Islet precursor cell (in vitro differentiated cells): ENCODE data around the gene TMIGD2.
A peak's percentile ranks its signal among the peaks of the same experiment; 100 is the strongest.
"Not testable (repeated sequence)": the region's sequence is repeated elsewhere in the genome, so short reads cannot be mapped to it uniquely, and the experiment has no call there.

Source experiments
- DNase-seq: peaks from one replicate; pipeline ENCODE4 v3.0.0-alpha.2; 2018

Gene TMIGD2

DNA sequence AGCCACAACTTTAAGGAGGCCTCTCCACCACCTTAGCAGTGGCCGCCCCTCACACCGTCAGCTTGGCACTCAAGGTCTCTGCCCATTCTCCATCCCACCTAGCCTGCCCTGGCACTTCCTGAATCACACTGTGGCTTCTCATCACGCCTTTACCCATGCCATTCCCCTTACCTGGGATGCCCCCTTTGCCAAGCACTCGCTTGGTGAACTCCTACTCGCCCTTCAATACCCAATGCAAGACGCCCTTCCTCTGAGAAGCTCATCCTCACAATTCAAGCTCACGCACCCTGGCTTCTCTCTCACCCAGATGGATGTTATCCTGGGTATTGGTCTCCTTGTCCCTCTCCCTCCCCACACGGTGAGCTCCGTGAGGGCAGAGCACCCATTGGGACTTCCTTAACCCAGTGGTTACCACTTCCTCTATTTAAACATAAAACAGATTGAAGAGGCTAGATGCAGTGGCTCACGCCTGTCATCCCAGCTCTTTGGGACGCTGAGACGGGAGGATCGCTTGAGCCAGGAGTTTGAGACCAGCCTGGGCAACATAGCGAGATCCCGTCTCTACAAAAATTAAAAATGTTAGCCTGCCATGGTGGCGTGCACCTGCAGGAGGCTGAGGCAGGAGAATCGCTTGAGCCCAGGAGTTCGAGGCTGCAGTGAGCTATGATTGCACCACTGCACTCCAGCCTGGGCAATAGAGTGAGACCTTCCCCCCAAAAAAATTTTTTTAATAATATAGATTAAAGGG, 35.8 kb downstream of the TMIGD2 start:
- DNase-seq = no peak

DNA sequence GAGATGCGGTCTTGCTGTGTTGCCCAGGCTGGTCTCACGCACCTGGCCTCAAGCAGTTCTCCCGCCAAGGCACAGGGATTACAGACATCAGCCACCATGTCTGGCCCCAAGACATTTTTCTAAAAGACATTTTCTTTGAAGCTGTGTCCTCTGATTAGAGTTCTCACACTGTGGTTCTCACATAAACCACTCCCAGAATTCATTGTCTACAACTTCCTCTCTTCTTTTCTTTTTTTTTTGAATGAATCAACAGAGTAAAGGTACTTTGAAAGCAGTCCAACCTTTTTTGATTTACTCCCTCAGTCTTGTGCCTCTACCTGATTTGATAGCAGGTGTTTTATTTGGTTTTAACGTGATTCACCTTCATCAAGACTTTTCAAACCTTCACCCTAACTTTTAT, 37.4 kb downstream of the TMIGD2 start:
- no peak for DNase-seq

GRCh38 chr19:4260613-4261191, 41.5 kb downstream of the TMIGD2 start:
- DNase-seq = no peak

GRCh38 chr19:4258181-4258580, 44.0 kb downstream of the TMIGD2 start:
- no peak for DNase-seq

- no peak for DNase-seq
Measured at GRCh38 chr19:4257025-4257424, 45.2 kb downstream of the TMIGD2 start.

- DNase-seq = no peak
Measured at GRCh38 chr19:4256563-4256962, 45.6 kb downstream of the TMIGD2 start.

DNA sequence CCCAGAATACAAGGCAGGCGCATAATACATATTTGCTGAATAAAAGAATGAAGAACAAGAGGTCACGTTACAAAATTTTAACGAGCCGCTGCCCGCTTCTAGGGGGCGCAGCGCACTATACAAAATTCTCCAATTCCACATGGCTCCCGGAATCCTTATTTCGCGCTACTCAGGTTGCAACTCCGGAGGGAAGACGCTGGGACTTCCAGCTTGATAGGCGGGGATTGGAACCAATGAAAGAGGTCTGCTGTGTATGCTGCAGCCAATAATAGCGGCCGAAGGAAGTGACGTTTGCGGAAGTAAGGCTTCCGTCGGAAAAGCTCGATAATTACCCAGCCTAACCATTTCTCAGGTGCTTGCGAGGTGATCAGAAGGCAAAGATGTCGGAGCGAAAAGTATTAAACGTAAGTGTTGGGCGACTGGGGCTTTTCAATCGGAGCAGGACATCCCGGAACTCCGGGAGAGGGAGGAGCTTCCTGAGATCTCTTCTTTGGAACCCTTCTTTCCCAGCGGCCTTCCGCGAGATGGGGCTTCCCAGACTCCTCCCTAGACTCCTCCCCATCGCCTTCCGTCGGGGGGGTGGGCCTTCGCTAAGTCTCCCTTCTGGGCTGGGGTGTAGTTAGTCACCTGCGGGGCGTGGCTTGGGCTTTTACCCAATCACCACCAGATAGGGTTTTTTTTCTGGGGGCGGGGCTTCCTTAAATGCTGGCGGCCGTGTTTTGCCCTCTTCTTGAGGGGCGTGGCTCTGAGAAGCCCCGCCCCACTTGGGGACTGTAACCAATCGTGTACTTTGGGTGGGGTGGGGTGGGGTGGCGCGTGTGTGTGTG, 55.2 kb downstream of the TMIGD2 start, which contains the start of gene YJU2:
TSS of gene YJU2 (plus strand) at position 314 of the 827 bp plus-strand sequence. CDS start at position 381, 67 bp downstream.
- DNase-seq = peak; percentile 99

DNA sequence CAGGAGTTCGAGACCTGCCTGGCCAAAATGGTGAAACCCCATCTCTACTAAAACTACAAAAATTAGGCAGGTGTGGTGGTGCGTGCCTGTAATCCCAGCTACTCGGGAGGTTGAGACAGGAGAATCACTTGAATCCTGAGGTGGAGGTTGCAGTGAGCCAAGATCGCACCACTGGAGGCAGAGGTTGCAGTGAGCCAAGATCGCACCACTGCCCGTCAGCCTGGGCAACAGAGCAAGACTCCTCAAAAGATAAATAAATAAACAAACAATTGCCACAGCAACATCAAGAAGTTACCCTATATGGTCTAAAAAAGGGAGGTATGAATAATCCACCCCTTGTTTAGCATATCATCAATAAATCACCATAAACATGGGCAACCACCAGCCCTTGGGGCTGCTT, 56.3 kb downstream of the TMIGD2 start:
- not testable (repeated sequence) for DNase-seq
